ENCODE results near the gene CMYA5.

CMYA5 gene

GRCh38 chr5:79841172-79841571, 151.5 kb downstream of the CMYA5 start:
- no peak for DNase-seq

GRCh38 chr5:79842006-79842881, 152.6 kb downstream of the CMYA5 start:
- no peak for DNase-seq

GRCh38 chr5:79842991-79843390, 153.4 kb downstream of the CMYA5 start:
- DNase-seq = no peak

DNA sequence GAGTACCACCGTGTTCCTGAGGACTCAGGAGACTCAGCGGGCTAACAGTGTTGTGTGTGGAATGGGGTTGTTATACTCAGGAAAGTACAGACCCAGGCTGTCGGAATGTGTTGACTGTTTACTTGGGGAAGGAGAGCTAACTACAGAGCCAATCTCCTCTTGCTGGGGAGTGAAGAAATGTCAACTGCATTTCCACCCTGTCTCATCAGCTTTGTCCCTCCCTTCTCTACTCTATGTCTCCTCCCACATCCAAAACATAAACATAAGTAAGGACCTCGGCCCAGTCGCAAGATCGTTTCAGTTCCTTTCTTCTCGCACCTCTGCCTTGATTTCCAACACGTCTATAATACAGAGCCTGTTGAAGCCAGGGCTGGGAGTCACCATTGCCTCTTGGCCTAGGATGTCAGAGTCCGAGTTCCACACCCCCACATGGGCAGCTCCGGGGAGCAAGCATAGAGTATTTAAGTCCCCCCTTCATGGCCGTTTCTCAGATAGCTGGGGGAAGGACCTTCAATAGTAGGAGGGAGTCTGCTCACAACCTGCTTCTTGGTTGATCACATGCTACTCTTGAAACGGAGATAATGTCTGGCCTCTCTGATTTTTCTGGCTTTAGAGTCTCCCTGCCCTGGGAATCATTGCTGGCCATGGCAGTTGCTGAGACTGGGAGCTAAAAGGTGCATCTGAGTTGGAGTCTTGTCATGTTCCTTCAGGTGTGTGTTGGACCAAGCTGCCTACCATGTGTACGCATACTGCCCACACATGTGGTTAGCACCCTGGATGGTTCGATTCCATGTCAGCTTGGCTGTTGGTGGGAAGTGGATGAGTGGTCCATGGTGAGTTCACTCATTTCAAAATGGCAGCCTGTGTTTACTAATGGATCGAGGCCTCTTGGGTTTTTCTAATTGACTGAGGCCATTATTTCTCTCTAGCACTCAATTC, 154.1 kb downstream of the CMYA5 start:
- DNase-seq = no peak

- DNase-seq = no peak
These were observed 154.9 kb downstream of the CMYA5 start for GRCh38 chr5:79844571-79844970.

DNA sequence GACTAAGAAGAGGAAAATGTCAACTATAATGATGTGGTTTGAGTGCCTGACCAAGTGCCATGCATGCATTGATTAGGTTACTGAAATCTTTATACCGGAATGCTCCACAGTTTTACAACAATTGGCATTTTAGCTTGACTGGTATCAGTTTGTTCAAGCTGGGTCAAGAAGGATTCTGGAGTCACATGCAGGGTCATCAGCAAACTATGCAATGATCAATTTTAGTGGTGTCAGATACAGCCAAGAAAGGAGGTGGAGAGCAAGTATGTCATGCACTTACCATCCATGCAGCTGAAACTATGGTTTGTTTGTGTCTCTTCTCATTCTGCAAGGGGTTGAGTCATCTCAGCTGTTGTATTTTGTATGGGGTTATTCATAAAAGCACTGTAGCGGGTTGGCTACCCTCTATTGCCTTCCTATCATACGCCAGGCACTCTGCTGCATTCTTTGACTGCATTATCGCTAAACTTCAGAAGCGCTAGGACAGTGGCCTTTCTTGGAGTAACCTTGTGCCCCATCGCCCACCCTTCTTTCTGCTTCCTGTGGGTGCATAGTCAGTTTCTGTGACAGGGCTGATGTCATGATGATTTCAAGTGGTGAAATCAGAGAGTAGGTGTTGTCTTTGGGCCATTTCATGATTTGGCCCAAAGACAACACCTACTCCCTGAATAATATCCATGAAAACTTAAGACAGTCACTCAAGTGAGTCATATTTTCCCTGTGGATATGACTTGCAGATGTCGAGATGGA, 156.0 kb downstream of the CMYA5 start:
- DNase-seq = no peak

DNA sequence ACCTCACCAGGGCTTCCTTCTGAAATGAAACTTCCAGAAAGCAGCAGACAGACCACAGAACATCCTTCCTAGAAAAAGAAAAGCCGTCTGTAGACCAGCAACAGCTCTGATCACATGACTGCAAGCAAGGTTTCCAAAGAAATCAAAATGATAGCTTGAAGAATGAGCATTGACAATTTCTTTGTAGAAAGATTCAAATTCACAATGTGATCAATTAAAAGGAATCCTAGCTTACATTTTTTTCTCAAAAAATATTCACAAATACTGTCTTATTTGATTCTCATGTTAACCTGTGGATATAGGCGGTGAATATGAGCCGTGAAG, 156.5 kb downstream of the CMYA5 start:
- DNase-seq = no peak

GRCh38 chr5:79847561-79847960, 157.9 kb downstream of the CMYA5 start:
- DNase-seq = no peak

GRCh38 chr5:79849061-79849460, 159.4 kb downstream of the CMYA5 start:
- no peak for DNase-seq
